Measurements from ENCODE around the gene METTL21C.

DNA sequence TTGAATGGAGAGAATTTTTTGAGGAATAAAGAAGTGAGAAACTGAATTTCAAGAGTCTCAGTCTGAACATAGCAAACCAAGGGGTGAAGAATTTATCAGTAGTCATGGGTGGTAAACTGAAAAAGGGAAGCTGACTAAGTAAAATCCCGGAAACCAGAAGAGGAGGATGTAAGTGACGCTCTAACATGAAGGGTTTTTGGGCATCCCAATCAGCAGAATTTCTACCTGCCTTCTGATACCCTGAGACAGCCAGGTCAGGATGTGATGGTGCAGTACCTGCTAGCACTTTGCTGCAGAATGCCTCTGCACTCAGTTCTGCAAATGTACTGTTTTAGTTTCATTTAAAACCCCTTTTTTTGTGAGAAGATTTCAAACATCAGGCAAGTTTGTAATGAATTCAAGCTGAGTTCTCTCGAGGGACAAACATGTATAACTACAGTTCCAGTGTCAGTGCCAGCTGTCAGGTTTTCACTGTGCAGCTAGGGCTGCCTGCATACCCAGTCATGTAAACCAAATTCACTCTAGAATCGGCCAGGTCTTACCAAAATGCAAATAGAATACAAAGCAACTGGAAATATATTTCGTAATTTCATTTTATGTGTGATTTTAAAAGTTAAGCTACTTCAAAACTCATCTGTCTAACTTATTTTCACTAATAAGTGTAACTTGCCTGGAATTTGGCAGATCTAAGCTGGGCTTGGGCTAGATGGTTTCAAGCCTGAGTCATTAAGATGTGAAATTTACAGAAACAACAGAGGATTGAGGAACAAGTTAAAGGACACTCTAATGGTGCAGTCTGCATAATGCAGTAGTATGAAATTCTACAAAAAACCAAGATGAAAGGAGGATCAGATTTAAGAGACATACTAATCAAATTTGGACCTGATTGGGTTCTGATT lies 13.8 kb downstream of the METTL21C start:
- TF ChIP-seq POLR2A (IDR thresholded peaks at IDR 0.05): no peak
- TF ChIP-seq, protein P1, sequence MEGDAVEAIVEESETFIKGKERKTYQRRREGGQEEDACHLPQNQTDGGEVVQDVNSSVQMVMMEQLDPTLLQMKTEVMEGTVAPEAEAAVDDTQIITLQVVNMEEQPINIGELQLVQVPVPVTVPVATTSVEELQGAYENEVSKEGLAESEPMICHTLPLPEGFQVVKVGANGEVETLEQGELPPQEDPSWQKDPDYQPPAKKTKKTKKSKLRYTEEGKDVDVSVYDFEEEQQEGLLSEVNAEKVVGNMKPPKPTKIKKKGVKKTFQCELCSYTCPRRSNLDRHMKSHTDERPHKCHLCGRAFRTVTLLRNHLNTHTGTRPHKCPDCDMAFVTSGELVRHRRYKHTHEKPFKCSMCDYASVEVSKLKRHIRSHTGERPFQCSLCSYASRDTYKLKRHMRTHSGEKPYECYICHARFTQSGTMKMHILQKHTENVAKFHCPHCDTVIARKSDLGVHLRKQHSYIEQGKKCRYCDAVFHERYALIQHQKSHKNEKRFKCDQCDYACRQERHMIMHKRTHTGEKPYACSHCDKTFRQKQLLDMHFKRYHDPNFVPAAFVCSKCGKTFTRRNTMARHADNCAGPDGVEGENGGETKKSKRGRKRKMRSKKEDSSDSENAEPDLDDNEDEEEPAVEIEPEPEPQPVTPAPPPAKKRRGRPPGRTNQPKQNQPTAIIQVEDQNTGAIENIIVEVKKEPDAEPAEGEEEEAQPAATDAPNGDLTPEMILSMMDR (IDR thresholded peaks at IDR 0.05): no peak

Measured in right lobe of liver (tissue), 4 donors.